ENCODE results near the gene CGRRF1.

DNA sequence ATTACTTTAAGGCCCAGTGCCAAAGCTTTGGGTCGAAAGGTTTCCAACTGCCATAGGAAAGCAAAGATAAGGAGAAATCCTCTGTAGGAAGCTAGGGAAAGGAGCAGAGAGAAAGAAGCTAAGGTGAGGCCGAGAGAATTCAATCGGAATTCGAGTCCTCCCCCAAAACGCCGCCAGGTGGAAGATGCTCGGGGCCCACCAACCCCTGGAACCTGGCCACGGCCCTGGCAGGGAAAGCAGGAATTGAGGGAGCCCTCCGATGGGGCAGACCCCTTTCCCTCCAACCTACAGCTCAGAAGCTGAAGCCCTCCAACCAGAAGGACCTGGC, 21.4 kb upstream of the CGRRF1 start:
- TF ChIP-seq, protein P1, sequence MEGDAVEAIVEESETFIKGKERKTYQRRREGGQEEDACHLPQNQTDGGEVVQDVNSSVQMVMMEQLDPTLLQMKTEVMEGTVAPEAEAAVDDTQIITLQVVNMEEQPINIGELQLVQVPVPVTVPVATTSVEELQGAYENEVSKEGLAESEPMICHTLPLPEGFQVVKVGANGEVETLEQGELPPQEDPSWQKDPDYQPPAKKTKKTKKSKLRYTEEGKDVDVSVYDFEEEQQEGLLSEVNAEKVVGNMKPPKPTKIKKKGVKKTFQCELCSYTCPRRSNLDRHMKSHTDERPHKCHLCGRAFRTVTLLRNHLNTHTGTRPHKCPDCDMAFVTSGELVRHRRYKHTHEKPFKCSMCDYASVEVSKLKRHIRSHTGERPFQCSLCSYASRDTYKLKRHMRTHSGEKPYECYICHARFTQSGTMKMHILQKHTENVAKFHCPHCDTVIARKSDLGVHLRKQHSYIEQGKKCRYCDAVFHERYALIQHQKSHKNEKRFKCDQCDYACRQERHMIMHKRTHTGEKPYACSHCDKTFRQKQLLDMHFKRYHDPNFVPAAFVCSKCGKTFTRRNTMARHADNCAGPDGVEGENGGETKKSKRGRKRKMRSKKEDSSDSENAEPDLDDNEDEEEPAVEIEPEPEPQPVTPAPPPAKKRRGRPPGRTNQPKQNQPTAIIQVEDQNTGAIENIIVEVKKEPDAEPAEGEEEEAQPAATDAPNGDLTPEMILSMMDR (IDR thresholded peaks at IDR 0.05; ENCODE audit: low read depth, low read length), result no peak
- no peak for TF ChIP-seq EZH2phosphoT487 (IDR thresholded peaks at IDR 0.05; ENCODE audit: low read depth)

Measured in OCI-LY3 (cell line).